Cerebellar nuclear complex (tissue), 1 donor: Measurements from ENCODE around the gene CD164.
"Not testable (repeated sequence)": the region's sequence is repeated elsewhere in the genome, so short reads cannot be mapped to it uniquely, and the experiment has no call there.

ENCODE experiments used
- DNase-seq, 2 experiments: peaks; one replicate each; lab custom pipeline; 2025; lab: John Stamatoyannopoulos, UW

CD164 gene

GRCh38 chr6:109342911-109343310 lies 39.4 kb downstream of the CD164 start:
- no peak for DNase-seq

- no peak for DNase-seq
Observed at GRCh38 chr6:109342506-109342905, 39.8 kb downstream of the CD164 start.

- no peak for DNase-seq
Observed at GRCh38 chr6:109340811-109341210, 41.5 kb downstream of the CD164 start.

- no peak for DNase-seq
Observed at GRCh38 chr6:109339906-109340678, 42.2 kb downstream of the CD164 start.

- no peak for DNase-seq
Observed at GRCh38 chr6:109336221-109336961, 45.9 kb downstream of the CD164 start.

GRCh38 chr6:109333870-109334269 lies 48.4 kb downstream of the CD164 start:
- not testable (repeated sequence) for DNase-seq

GRCh38 chr6:109332748-109333147 lies 49.5 kb downstream of the CD164 start:
- DNase-seq, result no peak

GRCh38 chr6:109331081-109331480 lies 51.2 kb downstream of the CD164 start:
- no peak for DNase-seq

- no peak for DNase-seq
Observed at GRCh38 chr6:109330263-109330662, 52.0 kb downstream of the CD164 start.

- DNase-seq, result no peak
Observed at GRCh38 chr6:109328629-109329028, 53.6 kb downstream of the CD164 start.

GRCh38 chr6:109327959-109328358 lies 54.3 kb downstream of the CD164 start:
- DNase-seq, result no peak

- no peak for DNase-seq
Observed at GRCh38 chr6:109327491-109327890, 54.8 kb downstream of the CD164 start.

- DNase-seq, result no peak
Observed at GRCh38 chr6:109326351-109326750, 55.9 kb downstream of the CD164 start.

- no peak for DNase-seq
Observed at GRCh38 chr6:109325400-109325801, 56.9 kb downstream of the CD164 start.

GRCh38 chr6:109323241-109323640 lies 59.0 kb downstream of the CD164 start:
- DNase-seq, result no peak

GRCh38 chr6:109322825-109323224 lies 59.4 kb downstream of the CD164 start:
- DNase-seq, result no peak

GRCh38 chr6:109321752-109322151 lies 60.5 kb downstream of the CD164 start:
- no peak for DNase-seq

GRCh38 chr6:109320072-109320471 lies 62.2 kb downstream of the CD164 start:
- DNase-seq, result no peak

GRCh38 chr6:109318328-109318876 lies 63.9 kb downstream of the CD164 start:
- DNase-seq, result no peak

GRCh38 chr6:109316909-109317308 lies 65.4 kb downstream of the CD164 start:
- DNase-seq, result no peak
